K562 (cell line): ENCODE results near the gene RNASE7. TPM values are rescaled to one million over a fixed set of nuclear protein-coding genes. Genes with fewer than 3 reads are reported as not detected.

ENCODE experiments used
- ATAC-seq: fragments of 200-7000 bp; cut with Tn5 transposase; 3 replicates; pipeline ENCODE4 v1.9.1; 2020; ENCODE audit warnings: moderate library complexity
- BruUV-seq: library from RNA; stranded (reverse); fragments of 400-500 nt; replicated peaks from 2 replicates; lab custom pipeline; 2021; lab: Mats Ljungman, UMichigan
- CTCF ChIA-PET: fragments of 300-600 bp; formaldehyde crosslinking; extraction: SDS; loops from one replicate; lab custom pipeline; 2021; ENCODE audit warnings: low intra/inter-chr PET ratio; lab: Yijun Ruan, JAX
- POLR2A ChIA-PET: fragments of 300-600, 350-650 bp; sonication (Branson Sonifier 250); formaldehyde crosslinking; extraction: SDS; loops from one replicate; lab custom pipeline; 2021; ENCODE audit warnings: antibody characterized with exemption, inconsistent platforms; lab: Yijun Ruan, JAX
- DNase-seq, 4 experiments: peaks; one replicate each; pipeline versions ENCODE4 v3.0.0 to v3.0.0-alpha.2; 2011 to 2018; ENCODE audit warnings: low spot score in 3 of 4, mixed read lengths in 3 of 4; ENCODE audit errors: extremely low read depth in 1 of 4
- FAIRE-seq: peaks from 2 replicates; lab custom pipeline; 2011; peaks lifted over from hg19 to GRCh38; lab: Jason Lieb, UNC
- H2AFZ ChIP-seq: 2 replicates; pipeline ENCODE4 v1.6.0; 2011; ENCODE audit warnings: low read depth, low read length, control low read depth, inconsistent platforms
- H3K27ac ChIP-seq: fragments of 200-600 bp; 3 replicates; pipeline ENCODE4 v1.8.0; 2011; ENCODE audit warnings: low read depth, mild to moderate bottlenecking, control low read depth, inconsistent platforms, low read length, moderate library complexity, mixed read lengths; ENCODE audit errors: extremely low read depth
- H3K27me3 ChIP-seq, 2 experiments: fragments of 300-600 bp in 1 of 2; 2 replicates in 1 of 2; 3 replicates in 1 of 2; pipeline versions ENCODE4 v1.6.0 to v1.8.0; 2011; ENCODE audit warnings: inconsistent platforms in 2 of 2, low read length in 2 of 2, mild to moderate bottlenecking in 1 of 2, mixed read lengths in 1 of 2, moderate library complexity in 1 of 2; ENCODE audit not compliant: control insufficient read depth in 2 of 2, insufficient read depth in 2 of 2
- H3K36me3 ChIP-seq: fragments of 300-600 bp; 3 replicates; pipeline ENCODE4 v1.8.0; 2011; ENCODE audit warnings: mild to moderate bottlenecking, low read length, inconsistent platforms; ENCODE audit not compliant: control insufficient read depth, insufficient read depth
- H3K4me1 ChIP-seq, 2 experiments: fragments of 200-600 bp in 1 of 2; replicated peaks in 1 of 2; 2 replicates in 1 of 2; 3 replicates in 1 of 2; pipeline versions ENCODE4 v1.5.1 to v1.8.0; 2011; ENCODE audit warnings: inconsistent platforms in 2 of 2, low read length in 2 of 2, mild to moderate bottlenecking in 1 of 2, mixed read lengths in 1 of 2, moderate library complexity in 1 of 2; ENCODE audit not compliant: control insufficient read depth in 2 of 2, insufficient read depth in 2 of 2
- H3K4me2 ChIP-seq: 2 replicates; pipeline ENCODE4 v1.6.1; 2011; ENCODE audit warnings: low read length, control low read depth, inconsistent platforms, mixed read lengths; ENCODE audit not compliant: insufficient read depth
- H3K4me3 ChIP-seq: fragments of 200-600 bp; sonication (generic), shearing (Covaris generic); 2 replicates; pipeline ENCODE4 v1.5.1; 2016; ENCODE audit warnings: control low read depth, inconsistent platforms
- H3K79me2 ChIP-seq: fragments of 200-600 bp; 3 replicates; pipeline ENCODE4 v1.8.0; 2011; ENCODE audit warnings: low read length, inconsistent platforms; ENCODE audit not compliant: control insufficient read depth, insufficient read depth
- H3K9ac ChIP-seq, 2 experiments: 2 replicates each; pipeline versions ENCODE4 v1.6.0 to v1.6.1; 2011; ENCODE audit warnings: low read depth in 2 of 2, low read length in 2 of 2, control low read depth in 1 of 2, inconsistent platforms in 1 of 2, mild to moderate bottlenecking in 1 of 2, mixed read lengths in 1 of 2; ENCODE audit not compliant: insufficient read depth in 1 of 2
- H3K9me1 ChIP-seq: one replicate; pipeline ENCODE4 v1.6.0; 2011; ENCODE audit warnings: inconsistent platforms, mild to moderate bottlenecking, low read length, moderate library complexity; ENCODE audit not compliant: control insufficient read depth, insufficient read depth
- H3K9me3 ChIP-seq: replicated peaks from 2 replicates; pipeline ENCODE4 v1.5.1; 2011; ENCODE audit warnings: low read depth, low read length, inconsistent platforms; ENCODE audit not compliant: control insufficient read depth, insufficient read depth
- H4K20me1 ChIP-seq: replicated peaks from 2 replicates; pipeline ENCODE4 v1.6.1; 2011; ENCODE audit warnings: low read length, inconsistent platforms, mixed read lengths; ENCODE audit not compliant: control insufficient read depth, insufficient read depth
- CXXC5 ChIP-seq: fragments of 250-450 bp; sonication (Bioruptor Pico); IDR thresholded peaks from 2 replicates; pipeline ENCODE4 v1.8.0; 2022; ENCODE audit warnings: inconsistent platforms, mild to moderate bottlenecking, moderate library complexity
- DPF2 ChIP-seq: fragments of 450-650 bp; IDR thresholded peaks from 2 replicates; pipeline ENCODE4 v1.6.1; 2016
- KLF10 ChIP-seq: fragments of 250-450 bp; sonication (Bioruptor Pico); IDR thresholded peaks from 2 replicates; pipeline ENCODE4 v1.6.1; 2021; ENCODE audit warnings: matching md5 sums
- MTF1 ChIP-seq: fragments of 250-450 bp; sonication (Bioruptor Pico); IDR thresholded peaks from 2 replicates; pipeline ENCODE4 v1.9.0; 2021; ENCODE audit warnings: moderate library complexity, mild to moderate bottlenecking, inconsistent platforms, borderline replicate concordance
- NCOA2 ChIP-seq, 2 experiments: fragments of 450-650 bp; IDR thresholded peaks; 2 replicates each; pipeline ENCODE4 v1.6.1; 2018; ENCODE audit warnings: mild to moderate bottlenecking in 2 of 2, moderate library complexity in 1 of 2; ENCODE audit not compliant: partially characterized antibody in 2 of 2
- SIX5 ChIP-seq, 2 experiments: IDR thresholded peaks; 2 replicates each; pipeline ENCODE4 v1.6.1; 2011; ENCODE audit warnings: low read length in 2 of 2, borderline replicate concordance in 1 of 2, low read depth in 1 of 2, mild to moderate bottlenecking in 1 of 2, moderate library complexity in 1 of 2; ENCODE audit not compliant: insufficient read depth in 1 of 2
- SMAD4 ChIP-seq: fragments of 250-450 bp; sonication (Bioruptor Pico); conservative IDR thresholded peaks from 2 replicates; pipeline ENCODE4 v1.8.0; 2021; ENCODE audit warnings: inconsistent platforms, mild to moderate bottlenecking, moderate library complexity
- VEZF1 ChIP-seq: fragments of 200-800 bp; sonication (Bioruptor generic); IDR thresholded peaks from 2 replicates; pipeline ENCODE4 v1.6.1; 2017; ENCODE audit warnings: missing genetic modification characterization, missing compliant biosample characterization
- ZBTB43 ChIP-seq: sonication (generic); formaldehyde crosslinking; IDR thresholded peaks from 2 replicates; pipeline ENCODE4 v1.8.0; 2023; ENCODE audit warnings: mild to moderate bottlenecking, missing genetic modification reagents
- ZNF512 ChIP-seq: IDR thresholded peaks from 2 replicates; pipeline ENCODE4 v1.6.1; 2016; ENCODE audit warnings: missing genetic modification characterization, missing compliant biosample characterization
- WGBS: fragments of 100-300 bp; shearing (Covaris generic); methylation state at CpG from one replicate; pipeline ENCODE4 v1.1.6; 2016; ENCODE audit warnings: low coverage, mixed read lengths; ENCODE audit not compliant: insufficient coverage; ENCODE audit errors: missing lambda C conversion rate; 5-methylcytosine and 5-hydroxymethylcytosine counted together
- in situ Hi-C: fragments of 300-500 bp; cut with MboI; formaldehyde crosslinking; loops from 4 replicates; pipeline ENCODE4 v1.15.0; 2018; ENCODE audit warnings: inconsistent platforms, mixed read lengths
- intact Hi-C: fragments of 100-400 bp; cut with micrococcal nuclease; formaldehyde crosslinking; loops from 2 replicates; pipeline ENCODE4 v1.14.2; 2022
- polyA plus RNA-seq, 8 experiments: library from polyadenylated mRNA; depleted of rRNA in 4 of 8; stranded (reverse) in 5 of 8; unstranded in 3 of 8; fragments of >200 nt; fragmentation: Nextera tagmentation in 2 of 8; fragmentation: Illumina TruSeq in 1 of 8; extraction: Ambion mirVana in 2 of 8; extraction: Trizol in 1 of 8; gene quantifications; 2 replicates each; pipeline versions ENCODE4 v1.2.1 to v1.2.3, GENCODE V29; 2011 to 2014; ENCODE audit warnings: inconsistent platforms in 1 of 8, missing spikeins in 1 of 8
- total RNA-seq, 7 experiments: library from RNA; depleted of rRNA in 6 of 7; stranded (reverse); fragments of >200 nt in 6 of 7; fragmentation: Illumina TruSeq in 2 of 7; extraction: Trizol in 2 of 7; gene quantifications; 2 replicates each; pipeline versions ENCODE4 v1.2.1 to v1.2.3, GENCODE V29; 2011 to 2021; ENCODE audit warnings: low replicate concordance in 1 of 7

RNASE7 gene
- total and polyA plus RNA-seq, 9 of the 15 experiments (the other 6 are each of a cell fraction or from before 2014, with no cell fraction given) = not detected

GRCh38 chr14:21070083-21070609 is 28.0 kb downstream of the RNASE7 start, which contains the start of gene ARHGEF40:
ARHGEF40 (plus strand) TSS chr14:21070304; CDS start chr14:21070397, 93 bp downstream.
- intact Hi-C loops (no loop called here), in situ Hi-C loops (no loop called here)
- peak; percentile 58 to 81 (median 72) for DNase-seq
- Histone ChIP-seq H3K4me2 (peak within 1 kb of the TSS; percentile 72), H3K9me3 (no peaks in the 10 kb centered on the region), H3K4me1 (peaks cover 2 to 41% of the 10 kb centered on the region in 2 experiments; a peak in 3 of 5 replicates), H3K27me3 (no peaks in the 10 kb centered on the region), H2AFZ (peak within 1 kb of the TSS; percentile 87), H3K4me3 (peak within 1 kb of the TSS; percentile 41), H3K79me2 (no peaks in the 10 kb centered on the region; the same call in 2 of the 3 replicates), H3K9ac (peak within 1 kb of the TSS; percentile 38 to 91; a peak in 3 of 4 replicates), H3K27ac (no peak within 1 kb of the TSS; the same call in 2 of the 3 replicates), H4K20me1 (no peaks in the 10 kb centered on the region), H3K9me1 (no peaks in the 10 kb centered on the region), H3K36me3 (no peaks in the 10 kb centered on the region)
- no peak for FAIRE-seq
- BruUV-seq = no TSS peak
- no CpG with 5 or more reads among the region's 63 CpGs for WGBS
- ChIA-PET POLR2A (interaction anchor here (0.5 to 1.9 kb wide), 6 partner anchors 9 to 139 kb away, joined by 3 to 6 read pairs (median 4); partner anchors contain the start of gene RNASE8), CTCF (interaction anchor here (1.9 to 4.6 kb wide), 2 partner anchors 22 to 36 kb away, joined by 10 to 54 read pairs; no protein-coding TSS in a partner anchor)
- peak; percentile 81 for ATAC-seq
- TF ChIP-seq KLF10 (CRISPR knock-in tag) (no peak), SIX5 (IDR thresholded peaks at IDR 0.05; ENCODE audit: borderline replicate concordance in 1 of 2, insufficient read depth in 1 of 2, low read depth in 1 of 2, low read length in 2 of 2) (no peak), NCOA2 (IDR thresholded peaks at IDR 0.05; ENCODE audit: partially characterized antibody in 2 of 2) (no peak), VEZF1 (CRISPR knock-in tag) (peak; percentile 54), MTF1 (CRISPR knock-in tag) (no peak), DPF2 (0 out of 2 replicates have a peak, but pooled peaks have one; percentile 22), SMAD4 (CRISPR knock-in tag) (peak; percentile 70), CXXC5 (CRISPR knock-in tag) (peak; percentile 51; the same call in 1 of the 2 replicates), ZBTB43 (CRISPR knock-in tag) (no peak), ZNF512 (tag) (peak; percentile 61)
